Endothelial cell of umbilical vein (primary cell): Measurements from ENCODE around the gene PDPK1. TPM values are rescaled to one million over a fixed set of nuclear protein-coding genes. Genes with fewer than 3 reads are reported as not detected.
A peak's percentile ranks its signal among the peaks of the same experiment; 100 is the strongest.

Experiments used
- BruUV-seq: library from RNA; stranded (reverse); fragments of 400-500 nt; replicated peaks from 2 replicates; lab custom pipeline; 2021; lab: Mats Ljungman, UMichigan
- CTCF ChIA-PET: fragments of 300-600, 350-600 bp; sonication (Branson Sonifier 250); formaldehyde crosslinking; loops from one replicate; lab custom pipeline; 2021; ENCODE audit warnings: antibody characterized with exemption, inconsistent platforms; lab: Charles Lee
- POLR2A ChIA-PET: fragments of 300-600, 350-600 bp; sonication (Branson Sonifier 250); formaldehyde crosslinking; loops from one replicate; lab custom pipeline; 2021; ENCODE audit warnings: antibody characterized with exemption, inconsistent platforms; lab: Charles Lee
- DNase-seq: peaks from one replicate; pipeline ENCODE4 v3.0.0-alpha.2; 2011; ENCODE audit warnings: low read depth, low spot score
- FAIRE-seq: peaks from 2 replicates; lab custom pipeline; 2011; peaks lifted over from hg19 to GRCh38; lab: Jason Lieb, UNC
- H2AFZ ChIP-seq: 2 replicates; pipeline ENCODE4 v1.6.0; 2012; ENCODE audit warnings: low read depth, low read length, control low read depth, inconsistent platforms
- H3K27ac ChIP-seq: 2 replicates; pipeline ENCODE4 v1.5.1; 2011; ENCODE audit warnings: low read depth, mild to moderate bottlenecking, control low read depth, low read length, moderate library complexity; ENCODE audit not compliant: insufficient read depth
- H3K27me3 ChIP-seq, 2 experiments: 2 replicates each; pipeline versions ENCODE4 v1.6.0 to v1.6.1; 2011; ENCODE audit warnings: low read length in 2 of 2, mixed read lengths in 1 of 2; ENCODE audit not compliant: control insufficient read depth in 2 of 2, insufficient read depth in 2 of 2
- H3K36me3 ChIP-seq, 2 experiments: 2 replicates in 1 of 2; 3 replicates in 1 of 2; pipeline ENCODE4 v1.5.1; 2011; ENCODE audit warnings: low read length in 2 of 2, mild to moderate bottlenecking in 1 of 2, moderate library complexity in 1 of 2; ENCODE audit not compliant: control insufficient read depth in 2 of 2, insufficient read depth in 2 of 2; ENCODE audit errors: extremely low read depth in 1 of 2
- H3K4me1 ChIP-seq: 3 replicates; pipeline ENCODE4 v1.5.1; 2011; ENCODE audit warnings: mild to moderate bottlenecking, low read length; ENCODE audit not compliant: control insufficient read depth, insufficient read depth; ENCODE audit errors: extremely low read depth
- H3K4me2 ChIP-seq: 2 replicates; pipeline ENCODE4 v1.6.1; 2011; ENCODE audit warnings: low read length, control low read depth, mixed read lengths; ENCODE audit not compliant: insufficient read depth
- H3K4me3 ChIP-seq, 3 experiments: fragments of 200-600 bp in 1 of 3; sonication (generic), shearing (Covaris generic) in 1 of 3; replicated peaks in 1 of 3; 2 replicates each; pipeline ENCODE4 v1.5.1; 2011 to 2016; ENCODE audit warnings: control low read depth in 3 of 3, low read length in 3 of 3, mild to moderate bottlenecking in 2 of 3, inconsistent platforms in 1 of 3, low read depth in 1 of 3, moderate library complexity in 1 of 3; ENCODE audit not compliant: insufficient read depth in 1 of 3
- H3K79me2 ChIP-seq: 2 replicates; pipeline ENCODE4 v1.6.0; 2012; ENCODE audit warnings: low read length, inconsistent platforms; ENCODE audit not compliant: control insufficient read depth, insufficient read depth
- H3K9ac ChIP-seq: replicated peaks from 2 replicates; pipeline ENCODE3; 2011; ENCODE audit warnings: low read length, control low read depth; ENCODE audit not compliant: insufficient read depth; ENCODE audit errors: extremely low read depth
- H3K9me1 ChIP-seq: replicated peaks from 3 replicates; pipeline ENCODE4 v1.6.0; 2011; ENCODE audit warnings: mild to moderate bottlenecking, low read length; ENCODE audit not compliant: control insufficient read depth, insufficient read depth; ENCODE audit errors: extremely low read depth
- H3K9me3 ChIP-seq: replicated peaks from 2 replicates; pipeline ENCODE4 v1.5.1; 2012; ENCODE audit warnings: low read length, inconsistent platforms; ENCODE audit not compliant: control insufficient read depth, insufficient read depth
- H4K20me1 ChIP-seq: replicated peaks from 2 replicates; pipeline ENCODE3; 2011; ENCODE audit warnings: mild to moderate bottlenecking, low read length; ENCODE audit not compliant: control insufficient read depth, insufficient read depth; ENCODE audit errors: extremely low read depth
- EZH2 ChIP-seq: IDR thresholded peaks from 2 replicates; pipeline ENCODE4 v1.6.1; 2012; ENCODE audit warnings: borderline replicate concordance, low read depth, mild to moderate bottlenecking, moderate library complexity, low read length, inconsistent platforms; ENCODE audit not compliant: severe bottlenecking
- FOS ChIP-seq: IDR thresholded peaks from 2 replicates; pipeline ENCODE4 v1.6.1; 2011; ENCODE audit warnings: mild to moderate bottlenecking, low read length, moderate library complexity, borderline replicate concordance; ENCODE audit not compliant: insufficient read depth
- GATA2 ChIP-seq: IDR thresholded peaks from 2 replicates; pipeline ENCODE4 v1.7.0; 2011; ENCODE audit warnings: low read depth, mild to moderate bottlenecking, moderate library complexity, mixed read lengths, low read length; ENCODE audit not compliant: insufficient read length, insufficient read depth
- JUN ChIP-seq: IDR thresholded peaks from 2 replicates; pipeline ENCODE4 v1.6.1; 2011; ENCODE audit warnings: borderline replicate concordance, low read depth; ENCODE audit not compliant: insufficient read length, insufficient read depth
- MYC ChIP-seq: IDR thresholded peaks from one replicate; pipeline ENCODE4 v1.6.1; 2011; ENCODE audit warnings: mild to moderate bottlenecking, low read depth, low read length
- POLR2A ChIP-seq: IDR thresholded peaks from 2 replicates; pipeline ENCODE4 v1.6.1; 2012; ENCODE audit warnings: low read depth, mild to moderate bottlenecking, control low read depth, low read length
- POLR2AphosphoS5 ChIP-seq: IDR thresholded peaks from 2 replicates; pipeline ENCODE4 v1.6.1; 2012; ENCODE audit warnings: low read depth, mild to moderate bottlenecking, control low read depth, low read length, moderate library complexity; ENCODE audit not compliant: insufficient read depth
- dilution Hi-C: fragments of 300-500 bp; cut with MboI; formaldehyde crosslinking; loops from one replicate; pipeline ENCODE4 v1.15.0; 2019; ENCODE audit warnings: low sequenced_read_pairs; ENCODE audit not compliant: extremely low pct_ligation_motif_present
- intact Hi-C: fragments of 100-400 bp; cut with micrococcal nuclease; formaldehyde crosslinking; loops from one replicate; pipeline ENCODE4 v1.10.0; 2022
- polyA plus RNA-seq, 4 experiments: library from polyadenylated mRNA; depleted of rRNA in 3 of 4; stranded (reverse) in 3 of 4; unstranded in 1 of 4; fragments of >200 nt; gene quantifications; 2 replicates each; pipeline versions ENCODE4 v1.2.1 to v1.2.3, GENCODE V29; 2011 to 2012; ENCODE audit warnings: missing spikeins in 1 of 4
- total RNA-seq: library from RNA; stranded (reverse); gene quantifications from 2 replicates; pipeline ENCODE4 v1.2.3, GENCODE V29; 2021
- TF ChIP-seq, protein P1 (sequence below), 2 donors: IDR thresholded peaks; 1 replicate in 1 of 2; 2 replicates in 1 of 2; pipeline ENCODE4 v1.5.1; 2011; ENCODE audit warnings: low read length in 2 of 2, mild to moderate bottlenecking in 2 of 2, moderate library complexity in 2 of 2, control low read depth in 1 of 2, inconsistent platforms in 1 of 2, low read depth in 1 of 2; ENCODE audit not compliant: insufficient read depth in 1 of 2; ENCODE audit errors: extremely low read depth in 1 of 2
- TF ChIP-seq, protein P2 (sequence below): IDR thresholded peaks from 2 replicates; pipeline ENCODE4 v1.6.1; 2011; ENCODE audit not compliant: insufficient read depth, insufficient read length

PDPK1 gene
- total and polyA plus RNA-seq, 2 donors (not counting 3 experiments of a cell fraction or from before 2014, with no cell fraction given), result 22.4 to 37.3 TPM

DNA sequence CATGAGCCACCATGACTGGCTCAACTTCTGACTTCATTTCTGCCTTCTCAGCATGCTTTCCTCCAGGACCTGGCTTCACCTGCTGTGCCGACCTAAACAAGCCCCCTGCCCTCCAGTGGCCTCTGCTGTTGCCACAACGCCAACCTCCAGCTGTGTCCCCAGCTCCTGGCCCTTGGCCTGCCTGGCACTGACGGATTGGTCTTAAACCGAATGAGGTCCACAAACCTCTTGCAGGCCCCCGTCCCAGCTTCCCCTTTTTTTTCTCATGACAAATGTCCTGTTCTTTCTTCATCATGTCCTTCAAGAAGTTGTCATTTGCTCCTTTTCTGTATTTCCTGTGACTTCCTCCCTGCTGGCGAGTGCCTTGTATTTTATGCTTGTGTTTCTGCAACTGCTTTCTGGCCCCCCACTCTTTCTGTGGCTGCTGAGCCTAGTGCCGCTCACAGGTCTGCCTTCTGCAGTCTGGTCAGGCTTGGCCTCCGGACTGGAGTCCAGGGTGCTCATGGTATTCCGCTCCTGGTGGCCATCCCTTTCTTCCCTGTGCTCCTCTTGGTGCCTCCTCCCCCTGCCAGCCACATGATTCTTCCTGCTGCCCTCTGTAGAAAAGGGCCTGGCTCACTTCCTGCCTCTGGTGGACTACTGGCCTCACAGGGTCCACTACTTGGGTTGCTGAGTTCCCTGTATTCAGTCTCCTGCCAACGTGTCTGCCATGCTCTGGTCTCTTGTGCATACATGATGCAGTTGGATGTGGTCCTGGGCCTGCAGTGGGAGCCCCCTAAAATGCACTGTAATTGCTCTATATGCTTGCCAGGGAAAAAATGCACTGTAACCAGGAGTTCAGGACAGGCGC lies 21.2 kb upstream of the PDPK1 start:
- no peak overlapping the region for H3K27ac ChIP-seq
- CTCF ChIA-PET, result interaction anchor here (1.1 kb wide), 1 partner anchor 15 kb away, joined by 4 read pairs; no protein-coding TSS in a partner anchor
- POLR2A ChIA-PET, result interaction anchor here (0.8 kb wide), 1 partner anchor 166 kb away, joined by 3 read pairs; the partner anchor contains the start of gene KCTD5
- no peak for TF ChIP-seq POLR2A
- TF ChIP-seq JUN, result no peak
- TF ChIP-seq MYC, result no peak
- TF ChIP-seq, protein P1, sequence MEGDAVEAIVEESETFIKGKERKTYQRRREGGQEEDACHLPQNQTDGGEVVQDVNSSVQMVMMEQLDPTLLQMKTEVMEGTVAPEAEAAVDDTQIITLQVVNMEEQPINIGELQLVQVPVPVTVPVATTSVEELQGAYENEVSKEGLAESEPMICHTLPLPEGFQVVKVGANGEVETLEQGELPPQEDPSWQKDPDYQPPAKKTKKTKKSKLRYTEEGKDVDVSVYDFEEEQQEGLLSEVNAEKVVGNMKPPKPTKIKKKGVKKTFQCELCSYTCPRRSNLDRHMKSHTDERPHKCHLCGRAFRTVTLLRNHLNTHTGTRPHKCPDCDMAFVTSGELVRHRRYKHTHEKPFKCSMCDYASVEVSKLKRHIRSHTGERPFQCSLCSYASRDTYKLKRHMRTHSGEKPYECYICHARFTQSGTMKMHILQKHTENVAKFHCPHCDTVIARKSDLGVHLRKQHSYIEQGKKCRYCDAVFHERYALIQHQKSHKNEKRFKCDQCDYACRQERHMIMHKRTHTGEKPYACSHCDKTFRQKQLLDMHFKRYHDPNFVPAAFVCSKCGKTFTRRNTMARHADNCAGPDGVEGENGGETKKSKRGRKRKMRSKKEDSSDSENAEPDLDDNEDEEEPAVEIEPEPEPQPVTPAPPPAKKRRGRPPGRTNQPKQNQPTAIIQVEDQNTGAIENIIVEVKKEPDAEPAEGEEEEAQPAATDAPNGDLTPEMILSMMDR (IDR thresholded peaks at IDR 0.05; ENCODE audit: extremely low read depth in 1 of 2, insufficient read depth in 1 of 2, low read depth in 1 of 2, low read length in 2 of 2), result no peak
- TF ChIP-seq EZH2, result no peak
- no peak for TF ChIP-seq FOS
- TF ChIP-seq, protein P2, sequence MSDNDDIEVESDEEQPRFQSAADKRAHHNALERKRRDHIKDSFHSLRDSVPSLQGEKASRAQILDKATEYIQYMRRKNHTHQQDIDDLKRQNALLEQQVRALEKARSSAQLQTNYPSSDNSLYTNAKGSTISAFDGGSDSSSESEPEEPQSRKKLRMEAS, result no peak
- no peak for TF ChIP-seq GATA2
- TF ChIP-seq POLR2AphosphoS5, result no peak
- BruUV-seq, result no TSS peak
- H3K9me1 ChIP-seq, result no peaks in the 10 kb centered on the region
- H2AFZ ChIP-seq, result no peak overlapping the region
- H3K79me2 ChIP-seq, result peaks cover 66% of the 10 kb centered on the region
- no peaks in the 10 kb centered on the region for H3K27me3 ChIP-seq
- no peak overlapping the region for H3K4me3 ChIP-seq
- peak; percentile 83 for FAIRE-seq
- H3K4me1 ChIP-seq, result peaks cover 34% of the 10 kb centered on the region
- no peak overlapping the region for H3K9ac ChIP-seq
- H4K20me1 ChIP-seq, result peaks cover 2% of the 10 kb centered on the region
- peaks cover 0 to 2% of the 10 kb centered on the region in 2 experiments for H3K36me3 ChIP-seq
- intact Hi-C loops (no loop called here), dilution Hi-C loops (no loop called here)
- DNase-seq, result peak; percentile 23
- H3K4me2 ChIP-seq, result no peak overlapping the region
- no peaks in the 10 kb centered on the region for H3K9me3 ChIP-seq
